HCT116 (cell line): Measurements from ENCODE around the gene UBAP2. TPM values are rescaled to one million over a fixed set of nuclear protein-coding genes. Genes with fewer than 3 reads are reported as not detected.

Experiments
- ATAC-seq: fragments of 200-7000 bp; cut with Tn5 transposase; 2 replicates; pipeline ENCODE4 v1.9.1; 2020; ENCODE audit warnings: mild to moderate bottlenecking, moderate library complexity
- BruUV-seq: library from RNA; stranded (reverse); fragments of 400-500 nt; replicated peaks from 2 replicates; lab custom pipeline; 2021; lab: Mats Ljungman, UMichigan
- CTCF ChIA-PET: fragments of 300-600 bp; sonication (Branson Sonifier 250); formaldehyde crosslinking; loops from one replicate; lab custom pipeline; 2021; ENCODE audit warnings: antibody characterized with exemption; lab: Charles Lee
- POLR2A ChIA-PET: fragments of 300-600, 350-600 bp; sonication (Branson Sonifier 250); formaldehyde crosslinking; loops from one replicate; lab custom pipeline; 2021; ENCODE audit warnings: antibody characterized with exemption; lab: Charles Lee
- RAD21 ChIA-PET, 2 experiments: fragments of 300-600 bp; sonication (Branson Sonifier 250); formaldehyde crosslinking; loops; one replicate each; lab custom pipeline; 2023; ENCODE audit warnings: low total read pairs in 2 of 2; ENCODE audit not compliant: uncharacterized antibody in 2 of 2, unreplicated experiment in 2 of 2, low non-redundant PET in 1 of 2; lab: Charles Lee
- DNase-seq: peaks from one replicate; pipeline ENCODE4 v3.0.0-alpha.2; 2010; ENCODE audit warnings: low read depth, low spot score
- H2AFZ ChIP-seq: fragments of 200-600 bp; shearing (Covaris generic), sonication (generic); 2 replicates; pipeline ENCODE4 v1.6.1; 2017; ENCODE audit warnings: low read depth, mixed run types, mixed read lengths, antibody characterized with exemption, low read length; ENCODE audit not compliant: poor library complexity, severe bottlenecking
- H3K27ac ChIP-seq: 2 replicates; pipeline ENCODE4 v1.5.1; 2012; ENCODE audit warnings: low read depth, low read length
- H3K27me3 ChIP-seq: fragments of 200-600 bp; sonication (generic); 2 replicates; pipeline ENCODE4 v1.6.1; 2016; ENCODE audit warnings: mixed run types, low read length, mixed read lengths; ENCODE audit not compliant: insufficient read depth
- H3K36me3 ChIP-seq, 2 experiments: fragments of 200-500 bp in 1 of 2; fragments of 200-600 bp in 1 of 2; sonication (Bioruptor generic) in 1 of 2; sonication (generic) in 1 of 2; 2 replicates each; pipeline versions ENCODE4 v1.5.1 to v1.6.1; 2014 to 2016; ENCODE audit warnings: low read length in 2 of 2, inconsistent platforms in 1 of 2, mixed read lengths in 1 of 2, mixed run types in 1 of 2; ENCODE audit not compliant: insufficient read depth in 2 of 2, control insufficient read depth in 1 of 2
- H3K4me1 ChIP-seq, 2 experiments: fragments of 200-600 bp in 1 of 2; sonication (generic) in 1 of 2; 2 replicates each; pipeline versions ENCODE4 v1.5.1 to v1.6.1; 2012 to 2017; ENCODE audit warnings: low read length in 2 of 2, inconsistent platforms in 1 of 2, mild to moderate bottlenecking in 1 of 2, mixed read lengths in 1 of 2, mixed run types in 1 of 2, moderate library complexity in 1 of 2; ENCODE audit not compliant: insufficient read depth in 2 of 2, control insufficient read depth in 1 of 2
- H3K4me2 ChIP-seq: fragments of 200-600 bp; sonication (generic); 2 replicates; pipeline ENCODE4 v1.6.1; 2017; ENCODE audit warnings: mixed run types, low read length, mixed read lengths
- H3K4me3 ChIP-seq, 2 experiments: fragments of 200-600 bp in 1 of 2; sonication (generic) in 1 of 2; replicated peaks in 1 of 2; 2 replicates each; pipeline ENCODE4 v1.5.1; 2011 to 2016; ENCODE audit warnings: low read length in 2 of 2, control low read depth in 1 of 2, low read depth in 1 of 2, mild to moderate bottlenecking in 1 of 2, mixed read lengths in 1 of 2, mixed run types in 1 of 2
- H3K79me2 ChIP-seq: fragments of 200-600 bp; sonication (generic); 2 replicates; pipeline ENCODE4 v1.6.1; 2017; ENCODE audit warnings: mild to moderate bottlenecking, mixed run types, low read length, moderate library complexity, mixed read lengths; ENCODE audit not compliant: insufficient read depth
- H3K9ac ChIP-seq: fragments of 200-600 bp; sonication (generic); 2 replicates; pipeline ENCODE4 v1.6.1; 2016; ENCODE audit warnings: low read length, mixed read lengths
- H3K9me2 ChIP-seq: fragments of 200-600 bp; sonication (generic), shearing (Covaris generic); 2 replicates; pipeline ENCODE4 v1.6.1; 2017; ENCODE audit warnings: mixed run types, mild to moderate bottlenecking, moderate library complexity; ENCODE audit not compliant: insufficient read depth
- H3K9me3 ChIP-seq, 2 experiments: fragments of 200-500 bp in 1 of 2; fragments of 200-600 bp in 1 of 2; sonication (Bioruptor generic) in 1 of 2; sonication (generic) in 1 of 2; 2 replicates each; pipeline ENCODE4 v1.6.1; 2014 to 2017; ENCODE audit warnings: low read length in 2 of 2, mixed read lengths in 2 of 2, inconsistent platforms in 1 of 2, low read depth in 1 of 2, mild to moderate bottlenecking in 1 of 2, mixed run types in 1 of 2, moderate library complexity in 1 of 2; ENCODE audit not compliant: control insufficient read depth in 1 of 2, insufficient read depth in 1 of 2
- H4K20me1 ChIP-seq: fragments of 200-600 bp; sonication (generic), shearing (Covaris generic); 2 replicates; pipeline ENCODE4 v1.6.1; 2017; ENCODE audit warnings: mixed run types, mild to moderate bottlenecking, moderate library complexity; ENCODE audit not compliant: insufficient read depth
- CBX3 ChIP-seq: IDR thresholded peaks from 2 replicates; pipeline ENCODE4 v1.6.1; 2012; ENCODE audit warnings: low read depth
- CEBPB ChIP-seq: IDR thresholded peaks from 2 replicates; pipeline ENCODE4 v1.6.1; 2012; ENCODE audit warnings: low read depth
- CTCF ChIP-seq, 3 experiments: fragments of 200-600 bp in 1 of 3; sonication (generic) in 1 of 3; IDR thresholded peaks in 2 of 3; conservative IDR thresholded peaks in 1 of 3; 2 replicates each; pipeline ENCODE4 v1.5.1; 2012 to 2017; ENCODE audit warnings: low read depth in 2 of 3, low read length in 2 of 3, antibody characterized with exemption in 1 of 3, borderline replicate concordance in 1 of 3, control low read depth in 1 of 3, mild to moderate bottlenecking in 1 of 3, mixed read lengths in 1 of 3, mixed run types in 1 of 3, moderate library complexity in 1 of 3; ENCODE audit not compliant: insufficient read depth in 1 of 3
- EGR1 ChIP-seq: IDR thresholded peaks from 2 replicates; pipeline ENCODE4 v1.6.1; 2012; ENCODE audit warnings: low read depth
- EZH2 ChIP-seq: fragments of 200-600 bp; sonication (generic); IDR thresholded peaks from 2 replicates; pipeline ENCODE4 v1.6.1; 2017; ENCODE audit warnings: antibody characterized with exemption, mixed run types
- FOSL1 ChIP-seq: IDR thresholded peaks from 2 replicates; pipeline ENCODE4 v1.6.1; 2012; ENCODE audit warnings: low read depth
- JUND ChIP-seq: IDR thresholded peaks from 2 replicates; pipeline ENCODE4 v1.6.1; 2012
- POLR2A ChIP-seq: IDR thresholded peaks from 2 replicates; pipeline ENCODE4 v1.7.0; 2011; ENCODE audit warnings: borderline replicate concordance; ENCODE audit not compliant: insufficient read depth, insufficient read length; ENCODE audit errors: extremely low read depth
- POLR2AphosphoS5 ChIP-seq: IDR thresholded peaks from 2 replicates; pipeline ENCODE4 v1.6.1; 2011; ENCODE audit warnings: mild to moderate bottlenecking, low read depth, low read length, moderate library complexity
- RAD21 ChIP-seq: IDR thresholded peaks from 2 replicates; pipeline ENCODE4 v1.6.1; 2012; ENCODE audit warnings: low read depth, mild to moderate bottlenecking
- SIN3A ChIP-seq: IDR thresholded peaks from 2 replicates; pipeline ENCODE4 v1.6.1; 2012; ENCODE audit warnings: low read depth
- SP1 ChIP-seq: IDR thresholded peaks from 2 replicates; pipeline ENCODE4 v1.6.1; 2012; ENCODE audit warnings: low read depth
- TCF7L2 ChIP-seq: IDR thresholded peaks from 2 replicates; pipeline ENCODE4 v1.7.0; 2011; ENCODE audit warnings: borderline replicate concordance, inconsistent platforms; ENCODE audit not compliant: insufficient read depth, insufficient read length; ENCODE audit errors: extremely low read depth
- YY1 ChIP-seq: IDR thresholded peaks from 2 replicates; pipeline ENCODE4 v1.6.1; 2011; ENCODE audit warnings: low read length, low read depth, moderate library complexity, mild to moderate bottlenecking; ENCODE audit not compliant: insufficient replicate concordance; ENCODE audit errors: extremely low read depth
- ZBTB33 ChIP-seq: IDR thresholded peaks from 2 replicates; pipeline ENCODE4 v1.6.1; 2011; ENCODE audit warnings: mild to moderate bottlenecking, low read length, moderate library complexity; ENCODE audit not compliant: insufficient replicate concordance; ENCODE audit errors: extremely low read depth
- ZFX ChIP-seq: fragments of 450-650 bp; IDR thresholded peaks from 2 replicates; pipeline ENCODE4 v1.6.1; 2017
- ZNF274 ChIP-seq: fragments of 200-500 bp; sonication (Bioruptor generic); IDR thresholded peaks from 2 replicates; pipeline ENCODE4 v1.6.1; 2014; ENCODE audit warnings: mild to moderate bottlenecking, low read depth, low read length, inconsistent platforms
- intact Hi-C: fragments of 100-400 bp; cut with micrococcal nuclease; formaldehyde crosslinking; loops from 2 replicates; pipeline ENCODE4 v1.10.0; 2022
- total RNA-seq: library from RNA; stranded (reverse); gene quantifications from one replicate; pipeline ENCODE4 v1.2.1, GENCODE V29; 2021; ENCODE audit not compliant: unreplicated experiment
- TF ChIP-seq, protein P1 (sequence below): IDR thresholded peaks from 2 replicates; pipeline ENCODE4 v1.6.1; 2012
- TF ChIP-seq, protein P2 (sequence below): IDR thresholded peaks from 2 replicates; pipeline ENCODE4 v1.6.1; 2012

UBAP2 gene
- total RNA-seq, 1 experiment from 2014 or later: 51.3 TPM

- TF ChIP-seq, protein P1, sequence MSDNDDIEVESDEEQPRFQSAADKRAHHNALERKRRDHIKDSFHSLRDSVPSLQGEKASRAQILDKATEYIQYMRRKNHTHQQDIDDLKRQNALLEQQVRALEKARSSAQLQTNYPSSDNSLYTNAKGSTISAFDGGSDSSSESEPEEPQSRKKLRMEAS: no peak
- TF ChIP-seq EZH2 (no peak), POLR2A (no peak), FOSL1 (no peak), RAD21 (no peak), ZNF274 (no peak)
- TF ChIP-seq, protein P2, sequence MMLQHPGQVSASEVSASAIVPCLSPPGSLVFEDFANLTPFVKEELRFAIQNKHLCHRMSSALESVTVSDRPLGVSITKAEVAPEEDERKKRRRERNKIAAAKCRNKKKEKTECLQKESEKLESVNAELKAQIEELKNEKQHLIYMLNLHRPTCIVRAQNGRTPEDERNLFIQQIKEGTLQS: no peak
These were observed 11.1 kb downstream of the UBAP2 start (continued) for GRCh38 chr9:34037626-34038025.

GRCh38 chr9:34036625-34037024 is 12.1 kb downstream of the UBAP2 start:
- H3K9me2 ChIP-seq: no peaks in the 10 kb centered on the region
- H4K20me1 ChIP-seq: peaks cover 17% of the 10 kb centered on the region; the same call in 1 of the 2 replicates
- no peak overlapping the region for H3K27ac ChIP-seq
- H3K4me1 ChIP-seq: no peaks in the 10 kb centered on the region
- ChIA-PET CTCF (no interaction called here), POLR2A (no interaction called here), RAD21 (no interaction called here)
- DNase-seq (no peak), ATAC-seq (no peak)
- intact Hi-C loops: no loop called here
- H2AFZ ChIP-seq: no peak overlapping the region
- H3K36me3 ChIP-seq: 0 out of 4 replicates have a peak, but pooled peaks cover 0 to 5% of the 10 kb centered on the region in 2 experiments
- H3K9me3 ChIP-seq: no peaks in the 10 kb centered on the region
- H3K79me2 ChIP-seq: peaks cover 86% of the 10 kb centered on the region
- no TSS peak for BruUV-seq
- H3K4me2 ChIP-seq: no peak overlapping the region
- no peak for TF ChIP-seq FOSL1
- no peak for TF ChIP-seq ZFX
- TF ChIP-seq POLR2AphosphoS5: no peak
- TF ChIP-seq EZH2: no peak
- no peak for TF ChIP-seq EGR1
- TF ChIP-seq CEBPB: no peak
- TF ChIP-seq, protein P2: no peak
- no peak for TF ChIP-seq CTCF (IDR thresholded peaks at IDR 0.05 in 2 of 3, conservative IDR thresholded peaks at IDR 0.05 in 1 of 3; ENCODE audit: borderline replicate concordance in 1 of 3, insufficient read depth in 1 of 3, low read depth in 2 of 3, low read length in 2 of 3)
- no peak for TF ChIP-seq POLR2A
- no peak for TF ChIP-seq JUND
- TF ChIP-seq YY1: no peak
- TF ChIP-seq CBX3: no peak
- no peak for TF ChIP-seq ZBTB33
- TF ChIP-seq ZNF274: no peak
- TF ChIP-seq SP1: no peak
- TF ChIP-seq SIN3A: no peak
- no peak for TF ChIP-seq TCF7L2
- H3K4me3 ChIP-seq: no peak overlapping the region
- H3K27me3 ChIP-seq: no peaks in the 10 kb centered on the region
- H3K9ac ChIP-seq: no peak overlapping the region
